Left ventricle myocardium inferior (tissue), 1 donor: Measurements from ENCODE around the gene TNK2. TPM values are rescaled to one million over a fixed set of nuclear protein-coding genes. Genes with fewer than 3 reads are reported as not detected.
"Not testable (repeated sequence)": the region's sequence is repeated elsewhere in the genome, so short reads cannot be mapped to it uniquely, and the experiment has no call there.

Experiments
- DNase-seq: peaks from one replicate; pipeline ENCODE4 v3.0.0-alpha.2; 2020
- H3K27ac ChIP-seq: fragments of 200-600 bp; replicated peaks from 2 replicates; pipeline ENCODE4 v1.8.0; 2021
- H3K27me3 ChIP-seq: fragments of 200-600 bp; 2 replicates; pipeline ENCODE4 v1.8.0; 2021; ENCODE audit warnings: low read depth
- H3K36me3 ChIP-seq: fragments of 200-600 bp; 2 replicates; pipeline ENCODE4 v1.8.0; 2021
- H3K4me1 ChIP-seq: fragments of 200-600 bp; 2 replicates; pipeline ENCODE4 v1.8.0; 2021
- H3K4me3 ChIP-seq: fragments of 200-600 bp; 2 replicates; pipeline ENCODE4 v1.8.0; 2021; ENCODE audit warnings: mild to moderate bottlenecking, moderate library complexity
- H3K9me3 ChIP-seq: fragments of 200-600 bp; replicated peaks from 2 replicates; pipeline ENCODE4 v1.8.0; 2021
- CTCF ChIP-seq: fragments of 200-600 bp; IDR thresholded peaks from 2 replicates; pipeline ENCODE4 v1.8.0; 2021; ENCODE audit warnings: antibody characterized with exemption, mild to moderate bottlenecking, borderline replicate concordance
- intact Hi-C: fragments of 100-400 bp; cut with micrococcal nuclease; formaldehyde crosslinking; loops from one replicate; pipeline ENCODE4 v1.11.0; 2022
- total RNA-seq: library from RNA; stranded (reverse); fragmentation: NEBNext Ultra II Directional; extraction: Animal tissue kit (Norgen Biotek cat#: 25700); gene quantifications from one replicate; pipeline ENCODE4 v1.2.1, GENCODE V29; 2021
- donor health status: DM: no; HTN: yes; CAD: no; lungs with severe emphysema.

TNK2 gene
- total RNA-seq, 1 donor from 2014 or later = 33.2 TPM

- H3K9me3 ChIP-seq, H3K27me3 ChIP-seq, H3K36me3 ChIP-seq, H3K27ac ChIP-seq, H3K4me3 ChIP-seq, H3K4me1 ChIP-seq, DNase-seq, intact Hi-C loops: not testable (repeated sequence)
Observed at GRCh38 chr3:195941265-195941815, 33.0 kb upstream of the TNK2 start.

GRCh38 chr3:195940806-195941205, 32.5 kb upstream of the TNK2 start:
- H3K4me1 ChIP-seq, DNase-seq, H3K36me3 ChIP-seq, H3K9me3 ChIP-seq, H3K27ac ChIP-seq, H3K4me3 ChIP-seq, H3K27me3 ChIP-seq, intact Hi-C loops: not testable (repeated sequence)

- H3K4me1 ChIP-seq, H3K27me3 ChIP-seq, H3K36me3 ChIP-seq, H3K9me3 ChIP-seq, intact Hi-C loops, H3K4me3 ChIP-seq, DNase-seq, H3K27ac ChIP-seq: not testable (repeated sequence)
Observed at GRCh38 chr3:195939526-195940470, 31.4 kb upstream of the TNK2 start.

GRCh38 chr3:195933044-195933430, 24.7 kb upstream of the TNK2 start:
- H3K4me1 ChIP-seq, intact Hi-C loops, H3K27ac ChIP-seq, H3K4me3 ChIP-seq, H3K9me3 ChIP-seq, DNase-seq, H3K36me3 ChIP-seq, H3K27me3 ChIP-seq: not testable (repeated sequence)

- H3K9me3 ChIP-seq = no peaks in the 10 kb centered on the region
- peaks cover 7% of the 10 kb centered on the region for H3K27me3 ChIP-seq
- no peaks in the 10 kb centered on the region for H3K4me1 ChIP-seq
- DNase-seq = no peak
- no peak overlapping the region for H3K4me3 ChIP-seq
- intact Hi-C loops = no loop called here
- TF ChIP-seq CTCF = no peak
- H3K27ac ChIP-seq = no peak overlapping the region
- H3K36me3 ChIP-seq = no peaks in the 10 kb centered on the region
Observed at GRCh38 chr3:195932418-195933043, 24.2 kb upstream of the TNK2 start.

- no peak for DNase-seq
- no peaks in the 10 kb centered on the region for H3K4me1 ChIP-seq
- H3K36me3 ChIP-seq = no peaks in the 10 kb centered on the region
- no peak overlapping the region for H3K4me3 ChIP-seq
- peaks cover 7% of the 10 kb centered on the region for H3K27me3 ChIP-seq
- no peak for TF ChIP-seq CTCF
- intact Hi-C loops = no loop called here
- no peak overlapping the region for H3K27ac ChIP-seq
- H3K9me3 ChIP-seq = no peaks in the 10 kb centered on the region
Observed at GRCh38 chr3:195931582-195932273, 23.4 kb upstream of the TNK2 start.

- Histone ChIP-seq H3K27ac (no peak overlapping the region), H3K4me1 (no peaks in the 10 kb centered on the region), H3K36me3 (no peaks in the 10 kb centered on the region), H3K4me3 (no peak overlapping the region), H3K27me3 (peaks cover 15% of the 10 kb centered on the region), H3K9me3 (no peaks in the 10 kb centered on the region)
- intact Hi-C loops = no loop called here
- TF ChIP-seq CTCF = no peak
- DNase-seq = no peak
Observed at GRCh38 chr3:195929452-195929851, 21.1 kb upstream of the TNK2 start.
